ENCODE results near the gene SNPH.

Gene SNPH

GRCh38 chr20:1265226-1265915 is 723 bp upstream of the SNPH start:
- DNase-seq: no peak

- no peak for DNase-seq
These were observed 253 bp upstream of the SNPH start for GRCh38 chr20:1265916-1266166.

DNA sequence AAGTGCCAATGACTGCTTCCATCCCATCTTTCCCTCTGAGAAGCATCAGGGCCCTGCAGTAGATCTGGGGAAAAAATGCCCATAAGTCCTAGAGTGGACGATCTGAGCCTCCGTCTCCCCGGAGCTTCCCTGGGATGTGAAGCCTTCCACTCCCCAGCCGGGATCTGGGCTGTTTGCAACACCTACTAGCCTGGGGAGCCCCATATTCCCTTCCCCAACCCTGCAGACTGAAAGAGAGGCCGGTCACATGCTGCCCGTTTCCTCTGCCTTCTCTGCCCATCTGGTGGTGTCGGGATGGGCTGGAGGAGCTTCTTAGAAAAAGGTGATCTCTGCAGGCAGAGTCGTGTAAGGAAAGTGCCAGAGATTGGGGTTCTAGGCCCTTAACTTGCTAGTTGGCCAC is 1.1 kb downstream of the SNPH start:
- DNase-seq: no peak

GRCh38 chr20:1267809-1268374 is 1.8 kb downstream of the SNPH start:
- no peak for DNase-seq

DNA sequence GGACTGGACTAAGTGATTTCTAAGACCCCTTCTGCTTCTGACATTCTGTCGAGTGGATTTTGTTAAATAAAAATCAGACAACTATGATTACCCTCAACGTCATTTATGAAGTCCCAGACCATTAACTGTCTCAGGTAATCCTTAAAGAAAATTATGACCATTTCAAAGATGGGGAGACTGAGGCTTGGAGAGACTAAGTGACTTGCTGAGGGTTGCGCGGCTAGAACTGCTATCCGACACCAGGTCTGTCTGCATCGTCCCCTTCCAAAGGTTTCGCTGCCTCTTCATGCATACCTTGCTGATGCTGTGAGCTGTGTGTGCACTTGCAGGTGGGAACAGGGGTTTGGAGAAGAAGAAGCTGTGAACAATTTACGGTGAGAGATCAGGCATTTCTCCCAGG is 3.1 kb downstream of the SNPH start:
- no peak for DNase-seq

DNA sequence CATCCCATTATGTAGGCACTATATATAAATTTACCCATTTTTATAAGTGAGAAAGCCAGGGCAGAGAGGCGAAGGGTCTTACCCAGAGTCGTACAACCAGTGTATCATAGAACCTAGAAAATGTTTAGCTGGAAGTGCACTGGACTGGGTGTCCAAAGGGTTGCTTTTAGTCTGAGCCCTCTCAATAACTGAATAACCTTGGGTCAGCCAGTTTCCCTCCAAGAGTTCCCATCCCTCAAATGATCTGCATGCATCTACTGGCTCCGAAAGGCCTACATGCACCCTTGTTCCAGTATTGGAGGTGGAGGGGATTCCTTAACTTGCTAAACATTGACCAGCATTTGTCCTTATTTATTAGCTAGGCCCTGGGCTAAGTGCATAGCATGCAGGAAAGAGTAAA is 3.8 kb downstream of the SNPH start:
- DNase-seq: no peak

GRCh38 chr20:1272368-1273100 is 6.4 kb downstream of the SNPH start:
- DNase-seq: no peak

- no peak for DNase-seq
These were observed 7.3 kb downstream of the SNPH start for GRCh38 chr20:1273366-1273765.

DNA sequence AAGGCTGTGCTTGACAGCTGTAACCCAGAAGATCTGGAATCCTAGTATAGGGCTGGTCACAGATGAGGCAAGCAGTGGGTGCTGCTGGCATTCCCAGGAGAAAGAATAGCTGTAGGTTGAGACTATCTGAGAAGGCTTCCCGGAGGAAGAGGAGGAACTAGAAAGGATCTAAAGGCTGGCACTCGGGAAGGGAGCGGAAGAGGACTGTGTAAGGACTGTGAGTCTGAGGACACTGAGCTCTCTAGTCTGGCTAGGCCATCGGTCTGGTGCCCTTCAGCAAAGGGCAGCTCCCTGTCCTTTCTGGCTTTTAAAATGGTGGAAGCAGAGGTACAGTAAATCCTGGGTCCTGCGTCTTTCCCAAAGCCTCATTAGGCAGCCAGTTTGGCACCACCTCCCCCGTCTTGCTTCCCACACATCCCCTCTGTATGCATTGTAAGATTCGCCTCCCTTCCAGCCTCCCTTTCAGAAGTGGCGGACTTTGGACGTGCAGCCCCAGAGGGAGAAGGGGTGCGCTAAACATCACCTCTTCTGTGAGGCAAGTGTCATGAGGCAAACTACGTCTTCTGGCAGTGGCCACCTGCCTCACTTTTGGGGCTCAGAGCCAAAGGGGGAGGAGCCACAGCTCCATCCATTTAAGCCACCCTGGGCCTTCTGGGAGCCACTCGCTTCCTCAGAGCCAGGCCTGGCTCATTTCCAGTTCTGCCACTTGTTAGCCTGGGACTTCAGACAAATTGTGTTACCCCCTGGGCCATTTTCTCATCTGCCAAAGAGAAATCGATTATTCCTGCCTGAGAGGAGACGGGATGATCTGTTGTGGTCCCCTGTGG is 8.6 kb downstream of the SNPH start:
- DNase-seq: no peak

DNA sequence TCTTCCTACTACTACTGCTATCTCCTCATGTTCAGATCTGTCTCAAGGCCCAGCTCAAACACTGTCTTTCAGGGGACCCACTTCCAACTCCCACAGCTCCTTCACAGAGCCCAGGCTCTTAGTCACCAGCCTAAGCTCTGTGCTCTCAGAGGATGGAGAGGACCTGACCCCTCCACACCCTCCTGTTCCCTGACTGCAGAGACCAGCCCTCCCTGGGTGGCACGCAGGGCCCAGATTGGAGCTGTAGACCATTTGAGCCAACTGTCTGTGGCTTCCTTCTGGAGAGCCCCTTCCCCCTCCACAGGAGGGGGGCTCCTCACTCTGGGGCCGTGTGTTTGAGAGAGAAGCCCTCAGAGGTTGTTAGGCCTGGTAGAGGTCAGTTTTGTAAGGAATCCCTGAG is 9.8 kb downstream of the SNPH start:
- DNase-seq: no peak

DNA sequence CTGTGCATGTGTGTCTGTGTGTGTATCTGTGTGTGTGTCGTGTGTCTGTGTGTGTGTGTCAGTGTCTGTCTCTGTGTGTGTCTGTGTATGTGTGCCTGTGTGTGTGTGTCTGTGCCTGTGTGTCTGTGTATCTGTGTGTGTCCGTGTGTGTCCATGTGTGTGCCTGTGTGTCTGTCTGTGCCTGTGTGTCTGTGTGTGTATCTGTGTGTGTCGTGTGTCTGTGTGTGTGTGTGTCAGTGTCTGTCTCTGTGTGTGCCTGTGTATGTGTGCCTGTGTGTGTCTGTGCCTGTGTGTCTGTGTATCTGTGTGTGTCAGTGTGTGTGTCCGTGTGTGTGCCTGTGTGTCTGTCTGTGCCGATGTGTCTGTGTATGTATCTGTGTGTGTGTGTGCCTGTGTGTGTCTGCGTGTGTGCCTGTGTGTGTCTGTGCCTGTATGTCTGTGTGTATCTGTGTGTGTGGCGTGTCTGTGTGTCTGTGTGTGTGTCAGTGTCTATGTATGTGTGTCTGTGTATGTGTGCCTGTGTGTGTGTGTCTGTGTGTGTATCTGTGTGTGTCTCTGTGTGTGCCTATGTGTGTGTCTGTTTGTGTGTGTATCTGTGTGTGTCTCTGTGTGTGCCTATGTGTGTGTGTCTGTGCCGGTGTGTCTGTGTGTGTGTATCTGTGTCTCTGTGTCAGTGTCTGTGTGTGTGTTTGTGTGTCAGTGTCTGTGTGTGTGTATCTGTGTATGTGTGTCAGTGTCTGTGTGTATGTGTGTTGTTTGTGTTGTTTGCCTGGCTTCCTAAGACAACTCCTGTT is 11.6 kb downstream of the SNPH start:
- DNase-seq: no peak

GRCh38 chr20:1278993-1279392 is 12.9 kb downstream of the SNPH start:
- no peak for DNase-seq

DNA sequence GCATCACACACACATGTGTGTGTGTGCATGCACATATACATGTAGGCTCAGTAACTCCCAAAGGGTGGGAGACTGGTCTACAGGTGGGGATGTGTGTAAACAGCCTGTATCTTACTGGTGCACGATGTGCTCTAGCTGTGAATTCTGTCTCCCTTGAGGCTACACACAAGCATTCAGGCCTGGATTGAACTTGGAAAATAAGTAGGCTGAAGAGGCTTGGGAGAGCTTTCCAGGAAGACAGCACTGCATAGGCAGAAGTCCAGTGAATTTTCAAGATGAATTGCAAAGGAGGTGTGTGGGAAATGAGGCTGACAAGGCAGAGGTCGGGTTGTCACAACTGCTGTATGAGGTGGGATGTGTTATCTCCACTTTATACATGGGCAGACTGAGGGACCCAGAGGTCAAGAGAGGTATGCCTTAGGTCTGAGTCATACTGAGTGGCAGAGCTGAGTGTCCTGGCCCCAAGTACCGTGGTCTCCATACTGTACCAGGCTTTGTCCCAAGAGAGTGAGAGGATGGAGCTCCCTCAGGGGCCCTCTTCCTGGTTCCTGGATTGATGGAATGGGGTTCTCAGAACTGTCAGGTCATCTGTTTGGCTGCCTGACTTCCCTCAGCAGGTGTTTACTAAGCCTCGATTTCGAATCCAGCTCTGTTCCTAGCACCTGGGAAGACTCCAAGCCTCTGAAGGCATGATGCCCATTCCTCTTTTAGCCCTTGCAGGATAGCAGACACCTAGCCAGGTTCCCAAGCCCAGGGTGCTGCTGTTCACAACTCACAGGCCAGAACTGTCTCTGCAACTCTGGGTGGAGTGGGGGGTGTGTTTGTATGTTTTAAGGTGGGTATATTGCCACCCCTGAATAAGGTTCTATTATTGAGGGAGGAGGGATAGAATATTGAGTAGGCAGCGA is 14.4 kb downstream of the SNPH start:
- DNase-seq: no peak

- no peak for DNase-seq
These were observed 15.4 kb downstream of the SNPH start for GRCh38 chr20:1281279-1282057.

- DNase-seq: no peak
These were observed 16.9 kb downstream of the SNPH start for GRCh38 chr20:1282966-1283365.

DNA sequence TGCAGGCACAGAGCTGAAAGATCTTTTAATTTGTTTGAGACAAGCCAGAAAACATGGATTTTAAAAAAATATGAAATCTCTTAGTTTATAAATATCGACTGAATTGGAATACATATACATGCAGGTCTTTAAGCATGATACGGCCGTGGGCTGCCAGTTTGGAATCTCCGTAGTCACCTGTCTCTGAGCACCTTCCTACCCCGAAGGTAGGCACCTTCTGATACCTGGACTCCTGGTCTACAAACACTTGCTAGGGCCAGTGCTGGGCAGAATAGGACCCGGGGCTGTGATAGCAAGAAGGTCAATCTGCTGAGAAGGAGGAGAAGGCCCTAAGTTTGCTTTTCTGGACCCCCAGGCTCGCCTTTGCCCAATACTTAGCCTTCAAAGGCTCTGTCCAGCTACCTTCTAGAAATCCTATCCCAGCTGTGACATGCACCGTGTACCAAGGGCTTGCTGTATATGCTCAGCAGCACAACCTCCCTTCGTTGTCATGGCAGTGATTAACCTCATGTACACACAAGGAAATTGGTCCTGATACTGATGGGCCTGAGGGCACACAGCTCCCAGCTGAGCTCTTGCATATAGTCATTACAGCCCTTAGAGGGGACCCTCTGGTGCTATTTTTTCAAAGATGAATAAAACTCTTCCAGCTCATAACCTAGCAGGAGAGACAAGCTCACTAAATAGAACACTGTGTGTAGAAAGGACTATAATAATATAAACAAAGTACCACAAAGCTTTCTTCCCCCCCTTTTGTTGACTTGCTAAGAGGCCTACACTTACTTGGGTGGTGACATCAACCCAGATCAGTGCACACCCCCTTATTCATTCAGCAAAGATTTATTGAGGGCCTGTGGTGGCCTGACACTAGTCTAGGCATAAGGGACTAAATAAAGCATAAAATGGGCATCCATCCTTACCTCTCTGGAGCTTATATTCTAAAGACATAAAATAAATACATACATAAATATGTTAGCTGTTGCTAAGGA is 17.7 kb downstream of the SNPH start:
- DNase-seq: no peak

GRCh38 chr20:1286267-1287024 is 20.4 kb downstream of the SNPH start:
- no peak for DNase-seq

GRCh38 chr20:1287306-1287705 is 21.2 kb downstream of the SNPH start:
- DNase-seq: no peak
